ENCODE data around the gene BACE1-AS.

- TF ChIP-seq CTCF (IDR thresholded peaks at IDR 0.05; ENCODE audit: low read depth, low read length, poor library complexity, severe bottlenecking) = no peak
- no peak for TF ChIP-seq EZH2phosphoT487 (IDR thresholded peaks at IDR 0.05; ENCODE audit: borderline replicate concordance, low read length)
Measured at GRCh38 chr11:117281869-117282268, 9.3 kb upstream of the BACE1-AS start.

All from DOHH2 (cell line).